Mesendoderm (in vitro differentiated cells): ENCODE results near the gene ZNF618.

ENCODE experiments used
- DNase-seq: peaks from one replicate; pipeline ENCODE4 v3.0.0; 2013
- H2AK5ac ChIP-seq: 2 replicates; pipeline ENCODE4 v1.6.1; 2013; ENCODE audit warnings: low read length, inconsistent platforms
- H2BK120ac ChIP-seq: 2 replicates; pipeline ENCODE4 v1.6.1; 2013; ENCODE audit warnings: low read depth, mild to moderate bottlenecking, low read length, moderate library complexity, mixed read lengths
- H2BK15ac ChIP-seq: replicated peaks from 2 replicates; pipeline ENCODE4 v1.6.1; 2013; ENCODE audit warnings: low read depth, mild to moderate bottlenecking, moderate library complexity
- H2BK5ac ChIP-seq: 2 replicates; pipeline ENCODE4 v1.6.1; 2013; ENCODE audit warnings: low read length, inconsistent platforms
- H3K18ac ChIP-seq: 2 replicates; pipeline ENCODE4 v1.6.1; 2013; ENCODE audit warnings: mild to moderate bottlenecking, low read length, mixed read lengths
- H3K23ac ChIP-seq: one replicate; pipeline ENCODE4 v1.6.1; 2013; ENCODE audit warnings: low read length
- H3K27ac ChIP-seq: 2 replicates; pipeline ENCODE4 v1.5.1; 2013; ENCODE audit warnings: low read depth, mild to moderate bottlenecking, inconsistent platforms, low read length, moderate library complexity
- H3K27me3 ChIP-seq: 2 replicates; pipeline ENCODE4 v1.6.1; 2013; ENCODE audit warnings: low read length, control low read depth, mild to moderate bottlenecking, inconsistent platforms; ENCODE audit not compliant: insufficient read depth, poor library complexity
- H3K36me3 ChIP-seq: 2 replicates; pipeline ENCODE4 v1.6.1; 2013; ENCODE audit warnings: low read length, inconsistent platforms; ENCODE audit not compliant: control insufficient read depth, insufficient read depth
- H3K4ac ChIP-seq: one replicate; pipeline ENCODE4 v1.6.1; 2013; ENCODE audit warnings: low read depth, mild to moderate bottlenecking, low read length, moderate library complexity
- H3K4me1 ChIP-seq: 2 replicates; pipeline ENCODE4 v1.6.1; 2013; ENCODE audit warnings: low read depth, low read length, inconsistent platforms; ENCODE audit not compliant: control insufficient read depth
- H3K4me2 ChIP-seq: 2 replicates; pipeline ENCODE4 v1.6.1; 2013; ENCODE audit warnings: low read length
- H3K4me3 ChIP-seq: 2 replicates; pipeline ENCODE4 v1.5.1; 2013; ENCODE audit warnings: mild to moderate bottlenecking, low read length
- H3K56ac ChIP-seq: one replicate; pipeline ENCODE4 v1.6.1; 2013; ENCODE audit warnings: low read length
- H3K79me1 ChIP-seq: 2 replicates; pipeline ENCODE4 v1.6.1; 2013; ENCODE audit warnings: low read length, inconsistent platforms
- H3K79me2 ChIP-seq: 2 replicates; pipeline ENCODE4 v1.6.1; 2013; ENCODE audit warnings: mild to moderate bottlenecking, low read length; ENCODE audit not compliant: control insufficient read depth, insufficient read depth
- H3K9ac ChIP-seq: 2 replicates; pipeline ENCODE4 v1.6.1; 2013; ENCODE audit warnings: low read length, inconsistent platforms
- H4K5ac ChIP-seq: one replicate; pipeline ENCODE4 v1.6.1; 2013; ENCODE audit warnings: low read length
- H4K8ac ChIP-seq: one replicate; pipeline ENCODE4 v1.6.1; 2013; ENCODE audit warnings: low read depth, mild to moderate bottlenecking, control low read depth, low read length, moderate library complexity
- WGBS: extraction: QIAGEN DNeasy Blood & Tissue Kit; methylation state at CpG from one replicate; pipeline ENCODE4 v1.1.7; 2013; ENCODE audit warnings: low lambda C conversion rate, missing lambda C conversion rate; ENCODE audit not compliant: insufficient coverage; ENCODE audit errors: extremely low coverage; 5-methylcytosine and 5-hydroxymethylcytosine counted together

The ZNF618 gene

DNA sequence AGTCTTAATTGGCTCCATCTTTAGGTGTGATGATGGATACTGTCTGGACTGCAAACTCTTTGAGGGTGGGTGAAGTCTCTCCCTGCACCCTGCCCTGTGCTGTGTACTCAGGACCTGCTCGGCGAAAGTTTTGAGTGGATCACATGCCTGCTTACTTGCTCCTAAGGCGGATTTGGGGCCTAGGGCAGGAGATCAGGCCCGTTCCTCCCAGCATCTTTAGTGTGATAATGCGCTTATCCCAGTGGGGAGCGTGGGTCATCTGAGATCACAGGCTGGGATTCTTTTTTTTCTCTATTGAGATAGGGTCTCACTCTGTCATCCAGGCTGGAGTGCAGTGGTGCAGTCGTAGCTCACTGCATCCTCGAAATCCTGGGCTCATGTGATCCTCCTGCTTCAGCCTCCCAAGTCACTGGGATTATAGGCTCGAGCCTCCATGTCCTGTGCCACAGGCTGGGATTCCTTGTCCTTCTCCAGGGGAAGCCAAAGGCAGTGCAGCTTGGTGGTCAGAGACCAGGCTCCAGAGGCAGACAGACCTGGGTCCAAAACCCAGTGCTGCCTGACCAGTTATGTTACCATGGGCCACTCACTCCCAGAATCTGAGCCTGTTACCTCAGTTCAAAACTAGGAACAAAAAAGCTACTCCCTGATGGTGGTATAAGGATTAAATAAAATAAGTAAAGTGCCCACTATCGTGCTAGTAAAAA is 59.7 kb downstream of the ZNF618 start:
- no peak overlapping the region for H3K56ac ChIP-seq
- no peak overlapping the region for H3K18ac ChIP-seq
- no peak overlapping the region for H2BK15ac ChIP-seq
- H3K4me1 ChIP-seq = peaks cover 2% of the 10 kb centered on the region
- no peak overlapping the region for H3K23ac ChIP-seq
- no peak overlapping the region for H3K4me3 ChIP-seq
- no peak overlapping the region for H2AK5ac ChIP-seq
- H3K9ac ChIP-seq = no peak overlapping the region
- no peak overlapping the region for H3K27ac ChIP-seq
- peaks cover 32% of the 10 kb centered on the region for H3K79me1 ChIP-seq
- no peaks in the 10 kb centered on the region for H3K27me3 ChIP-seq
- WGBS = no CpG with 5 or more reads among the region's 10 CpGs
- H2BK120ac ChIP-seq = no peak overlapping the region
- H2BK5ac ChIP-seq = no peak overlapping the region
- DNase-seq = peak; percentile 42
- H3K79me2 ChIP-seq = peaks cover 11% of the 10 kb centered on the region
- H4K8ac ChIP-seq = no peak overlapping the region
- H4K5ac ChIP-seq = no peak overlapping the region
- no peaks in the 10 kb centered on the region for H3K36me3 ChIP-seq
- no peak overlapping the region for H3K4me2 ChIP-seq
- no peak overlapping the region for H3K4ac ChIP-seq

- H3K4me2 ChIP-seq = no peak overlapping the region
- H2BK5ac ChIP-seq = no peak overlapping the region
- no peak overlapping the region for H4K8ac ChIP-seq
- DNase-seq = no peak
- no peak overlapping the region for H3K4ac ChIP-seq
- no peak overlapping the region for H4K5ac ChIP-seq
- H2AK5ac ChIP-seq = no peak overlapping the region
- no peak overlapping the region for H2BK15ac ChIP-seq
- no peaks in the 10 kb centered on the region for H3K27me3 ChIP-seq
- H3K56ac ChIP-seq = no peak overlapping the region
- peaks cover 22% of the 10 kb centered on the region for H3K79me1 ChIP-seq
- no peak overlapping the region for H3K23ac ChIP-seq
- peaks cover 5% of the 10 kb centered on the region for H3K79me2 ChIP-seq
- no peak overlapping the region for H3K9ac ChIP-seq
- H3K36me3 ChIP-seq = no peaks in the 10 kb centered on the region
- no peak overlapping the region for H3K27ac ChIP-seq
- H3K18ac ChIP-seq = no peak overlapping the region
- no peak overlapping the region for H3K4me3 ChIP-seq
- H2BK120ac ChIP-seq = no peak overlapping the region
- H3K4me1 ChIP-seq = no peaks in the 10 kb centered on the region
Observed at GRCh38 chr9:113940077-113940476, 64.0 kb downstream of the ZNF618 start.

DNA sequence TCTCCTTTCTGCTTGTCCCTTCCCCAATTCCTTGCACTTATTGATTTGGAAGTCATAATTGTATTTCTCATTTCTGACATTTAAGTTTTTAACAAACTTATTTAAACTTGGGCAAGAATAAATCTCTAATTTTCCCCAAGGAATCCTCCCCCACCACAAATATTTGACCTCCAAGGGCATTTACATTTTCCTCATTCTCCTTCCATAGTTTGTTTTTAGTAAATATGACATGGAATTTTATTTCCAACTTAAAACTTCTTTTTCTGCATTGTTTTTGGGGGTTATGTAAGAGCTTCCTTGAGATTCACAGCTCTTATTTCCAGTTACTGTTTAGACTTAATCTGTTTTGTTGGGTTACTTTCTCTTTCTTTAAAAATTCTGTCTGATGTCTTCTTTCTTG is 64.9 kb downstream of the ZNF618 start:
- H2AK5ac ChIP-seq = no peak overlapping the region
- no peak overlapping the region for H3K4ac ChIP-seq
- no peak for DNase-seq

GRCh38 chr9:113941526-113941925 is 65.4 kb downstream of the ZNF618 start:
- no peak for DNase-seq
- H3K9ac ChIP-seq = no peak overlapping the region
- no peak overlapping the region for H3K4me3 ChIP-seq
- H3K4ac ChIP-seq = no peak overlapping the region
- H3K79me2 ChIP-seq = peaks cover 5% of the 10 kb centered on the region
- H2BK15ac ChIP-seq = no peak overlapping the region
- no CpG with 5 or more reads among the region's 2 CpGs for WGBS
- no peak overlapping the region for H2AK5ac ChIP-seq
- H4K8ac ChIP-seq = no peak overlapping the region
- H3K4me2 ChIP-seq = no peak overlapping the region
- no peaks in the 10 kb centered on the region for H3K27me3 ChIP-seq
- H3K36me3 ChIP-seq = no peaks in the 10 kb centered on the region
- no peak overlapping the region for H2BK120ac ChIP-seq
- H3K4me1 ChIP-seq = no peaks in the 10 kb centered on the region
- H2BK5ac ChIP-seq = no peak overlapping the region
- H3K79me1 ChIP-seq = peaks cover 19% of the 10 kb centered on the region
- H3K23ac ChIP-seq = no peak overlapping the region
- H3K18ac ChIP-seq = no peak overlapping the region
- no peak overlapping the region for H4K5ac ChIP-seq
- no peak overlapping the region for H3K56ac ChIP-seq
- no peak overlapping the region for H3K27ac ChIP-seq

More for the DNA sequence above, 64.9 kb downstream of the ZNF618 start:
- H3K79me2 ChIP-seq = peaks cover 7% of the 10 kb centered on the region
- no peak overlapping the region for H4K8ac ChIP-seq
- H3K36me3 ChIP-seq = no peaks in the 10 kb centered on the region
- no peak overlapping the region for H3K23ac ChIP-seq
- no peak overlapping the region for H3K4me2 ChIP-seq
- H3K4me3 ChIP-seq = no peak overlapping the region
- no peak overlapping the region for H2BK120ac ChIP-seq
- H2BK5ac ChIP-seq = no peak overlapping the region
- H3K27ac ChIP-seq = no peak overlapping the region
- H2BK15ac ChIP-seq = no peak overlapping the region
- no peaks in the 10 kb centered on the region for H3K4me1 ChIP-seq
- no peak overlapping the region for H3K56ac ChIP-seq
- H3K9ac ChIP-seq = no peak overlapping the region
- no peak overlapping the region for H4K5ac ChIP-seq
- H3K18ac ChIP-seq = no peak overlapping the region
- peaks cover 20% of the 10 kb centered on the region for H3K79me1 ChIP-seq
- H3K27me3 ChIP-seq = no peaks in the 10 kb centered on the region

GRCh38 chr9:113943112-113944009 is 67.3 kb downstream of the ZNF618 start:
- Histone ChIP-seq H4K5ac (no peak overlapping the region), H3K4ac (no peak overlapping the region), H2AK5ac (no peak overlapping the region), H3K4me2 (no peak overlapping the region), H3K79me1 (peaks cover 25% of the 10 kb centered on the region), H3K56ac (no peak overlapping the region), H4K8ac (no peak overlapping the region), H3K79me2 (peaks cover 5% of the 10 kb centered on the region), H3K23ac (no peak overlapping the region), H3K36me3 (no peaks in the 10 kb centered on the region), H2BK120ac (no peak overlapping the region), H3K9ac (no peak overlapping the region), H2BK15ac (no peak overlapping the region), H3K4me3 (no peak overlapping the region), H3K18ac (no peak overlapping the region), H3K4me1 (no peaks in the 10 kb centered on the region), H3K27me3 (no peaks in the 10 kb centered on the region), H2BK5ac (no peak overlapping the region), H3K27ac (no peak overlapping the region)
- DNase-seq = peak; percentile 26
- no CpG with 5 or more reads among the region's 13 CpGs for WGBS
